Measurements from ENCODE around the gene MBTPS1.

DNA sequence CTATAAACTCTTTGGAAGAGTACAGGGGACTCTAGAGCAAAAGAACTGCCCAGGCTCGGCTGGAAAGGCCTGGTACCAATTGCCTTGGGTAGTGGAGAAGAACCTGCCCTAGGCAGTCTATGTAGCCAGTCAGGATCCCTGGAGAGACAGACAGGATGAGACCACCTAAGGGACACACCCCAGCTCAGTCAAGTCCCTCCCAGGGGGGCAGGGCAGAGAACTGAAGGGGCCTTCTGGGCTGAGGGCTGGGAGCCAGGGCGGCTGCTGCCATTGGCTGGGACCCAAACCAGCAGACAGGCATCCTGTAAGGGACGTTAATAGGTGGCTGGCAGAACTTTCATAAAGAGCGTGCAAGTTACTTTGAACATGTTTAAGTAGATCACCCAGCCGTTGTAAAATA is 61.4 kb downstream of the MBTPS1 start:
- TF ChIP-seq GATA2 (IDR thresholded peaks at IDR 0.05; ENCODE audit: low read depth, low read length) (no peak), GATA3 (IDR thresholded peaks at IDR 0.05; ENCODE audit: low read depth, low read length) (no peak)

Measured in SH-SY5Y (cell line).